ENCODE results near the gene MEX3D.
"Not testable (repeated sequence)": the region's sequence is repeated elsewhere in the genome, so short reads cannot be mapped to it uniquely, and the experiment has no call there.

The MEX3D gene

DNA sequence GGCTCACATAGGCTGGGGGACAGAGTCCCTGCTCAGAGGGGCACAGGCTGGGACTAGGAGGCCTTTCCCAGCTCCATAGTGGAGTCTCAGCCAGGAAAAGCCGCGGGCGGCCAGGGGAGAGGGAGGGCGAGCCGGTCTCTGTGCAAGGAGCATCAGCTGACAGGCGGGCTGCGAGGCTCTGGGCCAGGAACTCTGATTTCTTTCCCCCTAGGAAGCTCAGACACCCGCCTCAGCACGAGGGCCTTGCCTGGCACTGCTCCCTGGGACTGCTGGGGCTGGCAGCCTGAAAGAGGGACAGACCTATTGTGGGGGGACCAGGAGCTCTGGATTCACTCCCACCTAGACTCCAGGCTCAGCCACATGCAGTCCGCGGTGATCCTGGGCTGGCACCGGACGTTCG, 46.5 kb downstream of the MEX3D start:
- Histone ChIP-seq H3K36me3 (no peaks in the 10 kb centered on the region), H3K9me3 (no peaks in the 10 kb centered on the region), H3K4me1 (ENCODE audit: control insufficient read depth in 1 of 2, insufficient read depth in 1 of 2, low read depth in 1 of 2, low read length in 1 of 2) (no peaks in the 10 kb centered on the region), H3K27me3 (peaks cover 87% of the 10 kb centered on the region), H3K4me3 (ENCODE audit: low read depth in 1 of 2, low read length in 1 of 2) (no peak overlapping the region), H3K27ac (no peak overlapping the region)
- TF ChIP-seq, protein P1, sequence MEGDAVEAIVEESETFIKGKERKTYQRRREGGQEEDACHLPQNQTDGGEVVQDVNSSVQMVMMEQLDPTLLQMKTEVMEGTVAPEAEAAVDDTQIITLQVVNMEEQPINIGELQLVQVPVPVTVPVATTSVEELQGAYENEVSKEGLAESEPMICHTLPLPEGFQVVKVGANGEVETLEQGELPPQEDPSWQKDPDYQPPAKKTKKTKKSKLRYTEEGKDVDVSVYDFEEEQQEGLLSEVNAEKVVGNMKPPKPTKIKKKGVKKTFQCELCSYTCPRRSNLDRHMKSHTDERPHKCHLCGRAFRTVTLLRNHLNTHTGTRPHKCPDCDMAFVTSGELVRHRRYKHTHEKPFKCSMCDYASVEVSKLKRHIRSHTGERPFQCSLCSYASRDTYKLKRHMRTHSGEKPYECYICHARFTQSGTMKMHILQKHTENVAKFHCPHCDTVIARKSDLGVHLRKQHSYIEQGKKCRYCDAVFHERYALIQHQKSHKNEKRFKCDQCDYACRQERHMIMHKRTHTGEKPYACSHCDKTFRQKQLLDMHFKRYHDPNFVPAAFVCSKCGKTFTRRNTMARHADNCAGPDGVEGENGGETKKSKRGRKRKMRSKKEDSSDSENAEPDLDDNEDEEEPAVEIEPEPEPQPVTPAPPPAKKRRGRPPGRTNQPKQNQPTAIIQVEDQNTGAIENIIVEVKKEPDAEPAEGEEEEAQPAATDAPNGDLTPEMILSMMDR (IDR thresholded peaks at IDR 0.05) = no peak

- H3K36me3 ChIP-seq = no peaks in the 10 kb centered on the region
- no peaks in the 10 kb centered on the region for H3K9me3 ChIP-seq
- H3K4me3 ChIP-seq (ENCODE audit: low read depth in 1 of 2, low read length in 1 of 2) = no peak overlapping the region
- H3K4me1 ChIP-seq (ENCODE audit: control insufficient read depth in 1 of 2, insufficient read depth in 1 of 2, low read depth in 1 of 2, low read length in 1 of 2) = no peaks in the 10 kb centered on the region
- H3K27ac ChIP-seq = no peak overlapping the region
- peaks cover 87% of the 10 kb centered on the region for H3K27me3 ChIP-seq
- TF ChIP-seq, protein P1 (IDR thresholded peaks at IDR 0.05) = no peak
Measured at GRCh38 chr19:1520203-1520780, 47.8 kb downstream of the MEX3D start.

- peaks cover 87% of the 10 kb centered on the region for H3K27me3 ChIP-seq
- H3K27ac ChIP-seq = not testable (repeated sequence)
Measured at GRCh38 chr19:1519802-1520201, 48.3 kb downstream of the MEX3D start.

GRCh38 chr19:1518471-1518870, 49.7 kb downstream of the MEX3D start:
- Histone ChIP-seq H3K4me1 (ENCODE audit: control insufficient read depth in 1 of 2, insufficient read depth in 1 of 2, low read depth in 1 of 2, low read length in 1 of 2) (peaks cover 0 to 3% of the 10 kb centered on the region in 2 experiments), H3K27ac (no peak overlapping the region), H3K27me3 (peaks cover 87% of the 10 kb centered on the region), H3K9me3 (no peaks in the 10 kb centered on the region), H3K36me3 (no peaks in the 10 kb centered on the region), H3K4me3 (ENCODE audit: low read depth in 1 of 2, low read length in 1 of 2) (no peak overlapping the region)
- TF ChIP-seq, protein P1 (IDR thresholded peaks at IDR 0.05) = no peak

More at GRCh38 chr19:1519802-1520201, 48.3 kb downstream of the MEX3D start:
- not testable (repeated sequence) for H3K9me3 ChIP-seq; H3K4me3 ChIP-seq (ENCODE audit: low read depth in 1 of 2, low read length in 1 of 2); H3K4me1 ChIP-seq (ENCODE audit: control insufficient read depth in 1 of 2, insufficient read depth in 1 of 2, low read depth in 1 of 2, low read length in 1 of 2); H3K36me3 ChIP-seq

- Histone ChIP-seq H3K4me3 (ENCODE audit: low read depth in 1 of 2, low read length in 1 of 2) (no peak overlapping the region), H3K36me3 (no peaks in the 10 kb centered on the region), H3K9me3 (no peaks in the 10 kb centered on the region), H3K27me3 (peaks cover 87% of the 10 kb centered on the region), H3K27ac (no peak overlapping the region), H3K4me1 (ENCODE audit: control insufficient read depth in 1 of 2, insufficient read depth in 1 of 2, low read depth in 1 of 2, low read length in 1 of 2) (peaks cover 2 to 7% of the 10 kb centered on the region in 2 experiments)
- TF ChIP-seq, protein P1 (IDR thresholded peaks at IDR 0.05) = no peak
Measured at GRCh38 chr19:1516395-1516753, 51.8 kb downstream of the MEX3D start.

GRCh38 chr19:1514986-1515721, 53.0 kb downstream of the MEX3D start:
- H3K36me3 ChIP-seq = no peaks in the 10 kb centered on the region
- TF ChIP-seq, protein P1 (IDR thresholded peaks at IDR 0.05) = no peak
- H3K27me3 ChIP-seq = peaks cover 90% of the 10 kb centered on the region
- no peak overlapping the region for H3K27ac ChIP-seq
- no peak overlapping the region for H3K4me3 ChIP-seq (ENCODE audit: low read depth in 1 of 2, low read length in 1 of 2)
- H3K4me1 ChIP-seq (ENCODE audit: control insufficient read depth in 1 of 2, insufficient read depth in 1 of 2, low read depth in 1 of 2, low read length in 1 of 2) = peaks cover 2 to 7% of the 10 kb centered on the region in 2 experiments
- no peaks in the 10 kb centered on the region for H3K9me3 ChIP-seq
